Fibroblast of skin of left quadriceps (primary cell): ENCODE results near the gene LYRM1.
"Not testable (repeated sequence)": the region's sequence is repeated elsewhere in the genome, so short reads cannot be mapped to it uniquely, and the experiment has no call there.

ENCODE experiments used
- DNase-seq, 2 experiments: peaks; one replicate each; pipeline ENCODE4 v3.0.0-alpha.2; 2013; ENCODE audit warnings: low read depth in 2 of 2

LYRM1 gene

DNA sequence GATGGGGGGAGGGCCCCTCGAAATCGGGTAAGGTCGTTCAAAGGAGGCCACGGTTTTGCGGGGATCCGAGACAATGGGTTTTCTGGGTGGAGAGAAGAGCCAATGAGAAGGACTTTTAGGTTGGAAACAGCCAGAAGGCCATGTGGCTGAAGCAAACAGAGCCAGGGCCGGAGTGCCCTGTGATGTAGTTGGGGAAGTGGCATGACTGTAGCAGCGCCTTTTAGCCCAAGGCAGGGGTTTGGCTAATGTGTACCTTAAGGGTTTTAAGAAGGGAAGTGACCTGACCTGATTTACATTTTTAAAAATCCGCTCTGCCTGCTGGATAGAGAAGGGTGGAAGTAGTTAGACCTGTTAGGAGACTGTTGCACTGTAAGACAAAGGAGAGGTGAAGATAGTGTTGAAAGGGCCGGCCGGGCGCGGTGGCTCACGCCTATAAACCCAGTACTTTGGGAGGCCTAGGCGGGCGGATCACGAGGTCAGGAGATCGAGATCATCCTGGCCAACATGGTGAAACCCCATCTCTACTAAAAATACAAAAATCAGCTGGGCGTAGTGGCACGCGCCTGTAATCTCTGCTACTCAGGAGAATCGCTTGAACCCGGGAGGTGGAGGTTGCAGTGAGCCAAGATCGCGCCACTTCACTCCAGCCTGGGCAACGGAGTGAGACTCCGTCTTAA lies 1.0 kb downstream of the LYRM1 start:
- no peak for DNase-seq

DNA sequence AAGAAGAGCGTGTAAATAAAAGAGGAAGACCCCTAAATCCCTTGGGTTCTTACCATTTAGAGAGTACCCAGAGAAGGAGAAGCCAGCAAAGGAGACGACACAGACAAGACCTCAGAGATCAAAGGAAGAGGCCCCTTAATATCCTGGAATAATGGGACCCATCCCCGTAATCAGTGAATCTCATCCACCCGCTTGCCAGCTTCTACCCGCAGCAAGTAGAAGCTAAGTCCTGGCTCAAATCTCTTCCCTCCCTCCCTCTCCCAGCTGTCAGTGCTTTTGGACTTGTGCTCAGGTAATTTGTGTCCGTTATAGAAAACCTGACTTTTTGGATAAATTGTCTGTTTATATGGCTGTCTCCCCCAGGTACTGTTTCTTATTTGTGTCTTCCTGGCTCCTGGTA lies 1.9 kb downstream of the LYRM1 start:
- DNase-seq, result no peak

DNA sequence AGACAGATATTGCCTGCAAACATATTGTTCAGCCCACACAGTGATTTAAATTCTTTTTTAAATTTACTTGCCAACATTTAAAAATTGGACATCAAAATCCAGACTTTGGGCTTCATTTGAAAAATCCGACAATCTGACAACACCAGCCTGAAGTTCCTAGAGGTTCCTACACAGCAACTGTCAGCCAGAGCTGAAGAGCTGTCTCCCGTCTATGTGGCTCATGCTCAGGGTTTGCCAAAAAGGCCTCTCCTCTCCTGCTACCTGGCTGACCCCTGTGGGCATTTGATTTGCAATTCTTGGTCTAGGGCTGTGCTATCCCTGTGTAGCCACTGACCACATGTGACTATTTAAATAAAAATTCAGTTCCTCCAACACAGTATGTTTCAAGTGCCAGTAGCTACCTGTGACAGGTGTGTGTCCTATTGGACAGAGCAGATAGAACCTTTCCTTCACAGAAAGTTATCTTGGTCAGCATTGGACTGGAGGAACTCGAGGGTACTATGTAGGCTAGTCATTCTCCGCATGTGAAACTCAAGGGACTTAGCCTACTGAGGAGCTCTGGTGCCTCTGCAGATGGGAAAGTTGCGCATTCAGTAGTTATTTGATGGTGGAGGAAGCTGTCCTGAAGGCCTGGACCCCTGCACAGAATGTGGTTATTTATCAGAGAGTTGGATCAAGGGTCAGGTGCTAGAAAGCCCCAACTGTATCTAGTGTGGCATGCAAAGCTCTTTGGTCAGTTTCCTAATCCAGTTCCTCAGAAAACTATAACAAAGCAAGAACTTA lies 2.7 kb downstream of the LYRM1 start:
- no peak for DNase-seq

DNA sequence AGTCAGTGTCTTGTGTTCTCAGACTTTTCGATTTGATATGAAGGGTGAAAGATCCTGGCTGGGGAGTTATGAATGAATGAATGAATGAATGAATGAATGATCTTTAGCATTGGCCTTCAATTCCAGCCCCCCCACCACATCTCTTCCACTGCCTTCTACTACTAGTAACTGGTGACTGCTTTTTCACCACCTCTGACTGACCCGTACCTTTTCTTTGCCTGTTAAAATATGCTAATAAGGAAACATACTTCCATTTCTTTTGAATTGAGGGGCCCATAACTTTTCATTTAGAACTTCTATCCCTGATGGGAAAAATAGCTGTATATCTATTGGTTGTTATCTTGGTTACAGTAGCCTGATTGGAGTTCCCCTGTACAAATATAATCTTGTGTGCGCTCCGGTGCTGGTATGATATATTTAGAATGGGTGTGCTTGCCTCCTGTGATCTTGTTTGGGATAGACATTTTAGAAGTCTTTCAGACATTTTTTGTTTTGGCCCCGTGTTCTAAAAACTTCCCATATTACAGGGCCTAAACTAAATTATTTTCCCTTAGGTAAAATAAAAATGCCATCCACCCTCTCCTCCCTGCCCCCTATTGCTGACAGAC lies 3.4 kb downstream of the LYRM1 start:
- DNase-seq, result no peak

DNA sequence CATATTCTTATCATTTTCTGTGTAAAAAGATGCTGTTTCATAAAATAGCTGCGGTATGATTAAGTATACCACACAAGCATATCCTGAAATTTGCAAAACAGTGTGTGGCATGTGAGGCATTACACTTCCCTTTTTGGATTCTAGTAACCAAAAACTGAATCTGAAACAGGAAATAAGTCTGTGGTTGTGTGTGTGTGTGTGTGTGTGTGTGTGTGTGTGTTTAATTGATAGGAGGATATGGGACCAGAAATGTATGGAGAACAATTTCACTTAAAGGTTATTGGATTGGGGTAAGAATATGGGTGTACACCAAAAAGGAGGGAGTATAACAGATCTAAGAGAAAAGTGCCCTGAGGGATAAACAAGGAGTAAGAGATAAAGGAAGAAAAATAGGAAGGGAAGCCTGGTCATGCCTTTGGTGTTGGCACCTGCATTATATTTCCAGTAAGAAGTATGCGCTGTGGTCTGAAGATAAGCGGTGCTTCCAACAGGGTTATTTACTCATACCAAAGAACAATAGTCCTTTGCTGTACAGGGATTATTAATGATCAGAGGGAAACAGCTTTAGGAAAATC lies 4.0 kb downstream of the LYRM1 start:
- peak in 1 of 2 experiments; percentile 66 for DNase-seq

DNA sequence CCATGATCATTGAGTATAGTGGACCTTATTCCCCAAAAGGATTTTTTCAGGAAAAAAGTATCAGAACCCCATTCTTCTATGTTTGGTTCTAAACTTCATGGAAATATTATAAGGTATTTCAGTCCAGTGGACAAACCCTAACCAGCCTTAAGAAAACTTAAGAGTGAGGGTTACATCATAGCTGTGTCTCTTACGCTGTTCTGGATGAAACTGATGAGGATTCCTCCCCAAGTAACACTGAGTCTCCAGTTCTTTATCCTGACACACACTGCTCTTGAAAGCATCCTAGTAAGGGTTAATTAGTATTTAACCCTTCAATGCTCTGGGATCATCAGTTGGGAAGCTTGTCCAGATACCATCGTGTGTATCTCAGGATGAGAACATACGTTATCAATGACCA lies 5.0 kb downstream of the LYRM1 start:
- DNase-seq, result no peak

DNA sequence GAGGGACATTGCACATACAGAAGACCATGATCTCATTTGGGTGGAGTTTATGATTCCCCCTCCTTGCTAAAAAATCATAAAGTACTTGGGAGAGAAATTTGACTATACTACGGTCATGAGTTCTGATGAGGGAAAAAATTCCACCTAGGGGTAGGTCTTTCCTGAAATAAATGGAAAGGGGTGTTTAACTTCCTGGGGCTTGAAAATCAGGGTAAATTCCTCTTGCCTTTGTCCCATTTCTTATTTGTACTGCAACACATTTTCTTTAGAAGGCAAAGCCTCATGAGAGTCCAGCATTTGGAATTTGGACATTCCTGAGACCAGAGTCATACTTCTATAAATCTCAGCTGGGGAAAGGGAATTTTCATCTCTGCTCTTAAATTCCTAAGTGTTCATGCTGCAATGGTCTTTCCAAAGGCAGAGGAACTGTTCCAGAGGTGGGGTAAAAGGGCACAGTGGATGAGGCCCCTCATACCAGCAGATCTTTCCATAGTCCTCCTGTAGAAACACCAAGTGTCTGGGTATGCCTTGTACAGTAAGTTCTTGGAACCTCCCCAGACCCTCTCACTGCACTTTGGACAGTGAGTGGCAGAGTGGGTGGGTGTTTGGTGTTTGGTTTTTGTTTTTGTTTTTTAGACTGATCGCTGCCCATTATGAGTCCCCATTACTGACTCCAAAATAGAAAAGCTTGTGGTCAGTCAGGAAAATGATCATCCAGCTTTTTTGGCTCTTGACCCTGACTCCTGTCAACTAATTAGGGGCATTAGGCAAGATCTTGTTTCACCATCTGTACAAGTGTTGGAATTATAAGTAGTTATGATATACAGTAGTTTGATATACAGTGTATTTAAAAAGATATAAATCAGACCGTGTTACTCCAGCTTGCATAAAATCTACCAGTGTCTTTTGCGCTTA lies 6.0 kb downstream of the LYRM1 start:
- peak; percentile 85 to 86 for DNase-seq

DNA sequence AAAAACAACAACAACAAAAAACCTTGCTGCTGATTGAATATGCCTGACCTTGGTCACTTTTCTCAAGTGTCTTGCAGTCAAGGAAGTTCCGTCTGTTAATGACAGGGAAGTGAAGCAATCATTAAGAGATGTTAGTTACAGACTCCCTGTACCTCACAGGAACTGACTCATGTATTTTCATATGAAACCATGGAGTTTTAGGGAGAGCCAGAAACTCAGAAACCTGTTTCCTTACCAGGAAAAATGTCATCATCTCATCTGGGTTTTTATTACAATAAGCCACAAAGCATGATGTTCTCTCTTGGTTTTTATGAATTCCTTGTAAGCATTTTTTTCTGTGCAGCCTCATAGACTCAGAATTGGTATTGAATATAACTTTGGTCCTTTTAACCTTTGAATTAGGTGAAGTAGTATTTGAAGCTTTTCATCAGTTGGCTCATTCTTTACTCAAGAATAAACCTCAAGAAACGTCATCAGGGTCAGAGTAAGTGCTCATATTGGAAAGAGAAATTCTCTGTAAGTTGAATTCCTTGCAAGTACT lies 10.3 kb downstream of the LYRM1 start:
- peak; percentile 86 to 90 for DNase-seq

DNA sequence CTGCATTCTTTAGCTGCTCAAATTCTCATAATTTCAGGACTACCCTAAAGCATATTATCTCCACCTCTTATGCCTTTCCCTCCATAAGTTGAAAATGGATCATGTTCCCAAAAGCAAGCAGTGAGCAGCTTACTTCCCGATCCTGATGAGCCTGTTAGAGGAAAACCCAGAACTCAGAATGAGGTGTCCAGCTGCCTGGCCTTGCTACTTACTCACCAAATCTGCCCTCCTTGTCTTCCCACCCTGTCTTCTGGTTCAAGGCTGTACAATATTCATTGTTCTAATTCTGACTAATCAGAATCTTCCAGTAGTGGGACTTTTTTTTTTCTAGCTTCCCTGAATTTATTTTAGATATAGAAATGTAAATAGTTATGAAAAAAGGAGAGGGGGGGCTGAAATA lies 10.8 kb downstream of the LYRM1 start:
- DNase-seq, result no peak

DNA sequence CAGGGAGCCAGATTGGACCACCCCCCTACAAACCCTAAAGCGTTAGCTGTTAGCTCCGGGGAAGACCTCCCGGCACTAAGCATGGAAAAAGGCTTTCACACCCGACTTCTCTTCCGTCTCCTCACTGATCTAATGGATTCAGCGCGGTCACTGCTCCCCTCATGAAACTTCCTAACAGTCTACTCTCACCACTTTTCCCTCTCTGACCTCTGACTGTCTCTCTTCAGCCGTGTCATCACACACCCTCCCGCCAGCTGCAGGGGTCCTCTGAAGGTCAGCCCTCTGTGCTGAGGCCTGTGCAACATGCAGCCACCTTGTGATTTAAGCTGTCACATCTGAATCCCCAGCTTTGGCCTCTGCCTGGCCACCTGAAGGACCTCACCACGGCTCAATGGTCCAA lies 15.7 kb downstream of the LYRM1 start:
- DNase-seq, result no peak

DNA sequence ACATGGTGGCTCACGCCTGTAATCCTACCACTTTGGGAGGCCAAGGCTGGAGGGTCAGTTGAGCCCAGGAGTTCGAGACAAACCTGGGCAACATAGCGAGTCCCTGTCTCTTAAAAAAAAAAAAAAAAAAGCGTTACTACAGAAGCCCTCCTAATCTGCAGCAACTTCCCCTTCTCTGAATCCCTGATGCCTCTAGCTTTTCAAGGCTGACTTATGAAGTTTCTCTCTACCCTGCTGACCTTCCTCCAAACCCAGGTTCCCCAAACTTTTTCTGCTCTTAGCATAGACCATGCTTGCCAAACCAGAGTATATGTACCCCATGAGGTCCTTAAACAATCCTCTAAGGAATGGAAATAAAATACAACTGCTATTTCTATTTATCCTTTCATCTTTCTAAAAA lies 16.4 kb downstream of the LYRM1 start:
- no peak for DNase-seq

DNA sequence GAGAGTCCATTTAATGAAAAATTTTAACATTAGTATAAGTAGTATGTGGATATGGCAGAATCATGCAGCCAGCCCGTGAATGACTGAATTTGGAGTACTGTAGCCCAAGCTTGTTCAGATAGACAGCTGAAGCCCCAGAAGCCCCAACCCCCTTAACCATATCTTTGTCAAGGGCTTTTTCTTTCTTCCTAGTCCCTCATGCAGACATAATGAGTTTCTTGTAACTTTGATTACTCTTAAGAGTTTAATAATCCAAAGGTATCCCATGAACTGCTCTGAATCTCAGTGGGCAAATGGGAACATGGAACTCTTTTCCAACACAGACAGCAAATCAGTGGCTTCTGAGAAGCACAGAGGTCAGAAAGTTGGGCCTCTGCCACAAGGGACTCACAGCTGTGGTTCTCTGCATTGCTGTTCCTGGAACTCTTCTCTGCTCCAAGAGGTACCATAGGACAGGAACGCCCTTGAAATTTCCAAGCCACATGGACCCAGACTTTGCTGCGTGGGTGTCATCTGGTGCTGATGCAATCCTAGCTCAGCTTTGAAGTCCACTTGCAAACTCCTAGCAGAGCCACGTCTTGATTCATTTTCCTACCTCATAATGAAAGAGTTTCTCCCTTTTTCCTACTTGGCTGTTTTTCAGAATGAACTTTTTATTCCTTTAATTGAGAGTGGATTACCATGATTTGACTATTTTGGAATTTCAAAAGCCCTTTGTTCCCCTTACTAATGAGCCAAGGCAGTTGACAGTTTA lies 18.1 kb downstream of the LYRM1 start:
- no peak for DNase-seq

DNA sequence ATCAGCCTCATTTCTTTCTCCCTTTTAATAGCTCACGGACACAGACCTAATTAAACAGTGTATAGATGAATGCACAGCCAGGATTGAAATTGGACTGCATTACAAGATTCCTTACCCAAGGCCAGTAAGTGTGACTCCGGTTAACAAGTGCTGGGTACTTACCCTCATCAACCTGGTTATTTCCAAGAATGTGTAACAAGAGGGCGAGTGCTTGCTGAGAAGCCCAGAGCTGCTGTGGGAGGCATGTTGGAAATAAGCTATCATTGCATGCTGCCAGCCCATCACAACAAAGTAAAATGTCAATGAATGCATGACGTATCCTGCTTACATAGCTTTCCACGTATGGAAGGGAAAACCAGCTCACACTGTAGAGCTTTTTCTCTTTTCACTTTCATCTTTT lies 19.5 kb downstream of the LYRM1 start:
- no peak for DNase-seq

DNA sequence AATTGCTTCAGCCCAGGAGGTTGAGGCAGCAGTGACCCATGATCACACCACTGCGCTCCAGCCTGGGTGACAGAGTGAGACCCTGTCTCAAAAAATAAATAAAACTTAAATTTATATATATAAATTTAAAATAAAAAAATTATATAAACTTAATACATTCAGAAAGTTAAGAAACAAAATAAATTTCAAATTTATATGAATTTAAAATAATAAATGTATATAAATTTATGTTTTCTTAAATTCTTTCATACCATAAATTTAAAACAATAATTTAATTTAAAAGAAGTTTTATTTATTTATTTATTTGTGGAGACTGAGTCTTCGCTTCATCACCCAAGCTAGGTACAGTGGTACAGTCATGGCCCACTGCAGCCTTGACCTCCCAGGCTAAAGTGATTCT lies 20.2 kb downstream of the LYRM1 start:
- no peak for DNase-seq

DNA sequence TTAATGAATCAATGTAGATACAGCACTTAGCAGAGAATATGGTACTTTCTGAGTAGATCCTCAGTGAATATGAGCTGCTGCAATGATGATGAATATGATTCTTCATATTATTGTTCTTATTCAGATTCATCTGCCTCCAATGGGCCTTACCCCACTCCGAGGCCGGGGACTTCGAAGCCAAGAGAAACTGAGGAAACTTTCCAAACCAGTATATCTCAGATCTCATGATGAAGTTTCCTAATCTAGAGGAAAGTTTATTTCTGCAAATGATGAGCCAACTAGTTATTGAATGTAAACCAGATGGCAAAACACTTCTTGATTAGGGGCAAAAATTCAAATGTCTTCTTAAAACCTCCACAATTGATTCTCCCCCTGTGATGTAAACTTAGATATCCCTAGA lies 23.3 kb downstream of the LYRM1 start:
- DNase-seq, result no peak

DNA sequence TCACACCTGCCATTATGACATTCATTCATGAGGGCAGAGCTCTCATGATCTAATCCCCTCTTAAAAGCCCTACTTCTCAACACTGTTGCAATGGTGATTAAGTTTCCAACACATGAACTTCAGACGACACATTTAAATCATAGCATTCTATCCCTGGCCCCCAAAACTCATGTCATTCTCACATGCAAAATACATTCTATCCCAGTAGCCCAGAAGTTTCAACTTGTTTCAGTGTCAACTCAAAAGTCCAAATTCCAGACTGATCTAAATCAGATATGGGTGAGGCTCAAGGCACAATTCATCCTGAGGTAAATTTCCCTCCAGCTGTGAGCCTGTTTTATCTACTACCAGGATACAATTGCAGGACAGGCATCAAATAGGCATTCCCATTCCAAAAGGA lies 25.2 kb downstream of the LYRM1 start:
- no peak for DNase-seq

DNA sequence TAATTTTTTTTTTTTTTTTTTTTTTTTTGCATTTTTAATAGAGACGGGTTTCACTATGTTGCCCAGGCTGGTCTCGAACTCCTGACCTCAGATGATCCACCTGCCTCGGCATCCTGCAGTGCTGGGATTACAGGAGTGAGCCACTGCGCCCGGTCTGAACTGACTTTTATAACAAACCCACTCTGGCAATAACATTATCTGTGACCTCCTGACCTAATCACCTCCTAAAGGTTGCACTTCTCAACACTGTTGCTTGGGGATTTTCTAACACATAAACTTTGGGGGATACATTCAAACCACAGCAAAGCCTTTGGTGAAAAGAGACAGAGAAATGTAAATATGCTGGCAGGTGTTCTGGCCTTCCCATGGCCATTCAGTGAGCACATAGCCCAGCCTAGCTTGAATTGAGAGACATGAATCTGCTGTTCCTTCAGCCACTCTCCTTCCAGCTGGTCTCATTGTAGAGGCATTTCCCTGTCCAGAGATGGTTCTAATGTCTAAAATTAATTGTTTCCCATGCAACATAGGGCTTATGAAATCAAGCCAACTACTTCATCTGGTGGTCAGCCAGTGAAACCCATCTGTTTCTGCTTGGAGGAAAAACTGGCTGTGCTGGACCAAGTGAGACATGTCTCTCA lies 28.3 kb downstream of the LYRM1 start:
- peak in 1 of 2 experiments; percentile 8 for DNase-seq

DNA sequence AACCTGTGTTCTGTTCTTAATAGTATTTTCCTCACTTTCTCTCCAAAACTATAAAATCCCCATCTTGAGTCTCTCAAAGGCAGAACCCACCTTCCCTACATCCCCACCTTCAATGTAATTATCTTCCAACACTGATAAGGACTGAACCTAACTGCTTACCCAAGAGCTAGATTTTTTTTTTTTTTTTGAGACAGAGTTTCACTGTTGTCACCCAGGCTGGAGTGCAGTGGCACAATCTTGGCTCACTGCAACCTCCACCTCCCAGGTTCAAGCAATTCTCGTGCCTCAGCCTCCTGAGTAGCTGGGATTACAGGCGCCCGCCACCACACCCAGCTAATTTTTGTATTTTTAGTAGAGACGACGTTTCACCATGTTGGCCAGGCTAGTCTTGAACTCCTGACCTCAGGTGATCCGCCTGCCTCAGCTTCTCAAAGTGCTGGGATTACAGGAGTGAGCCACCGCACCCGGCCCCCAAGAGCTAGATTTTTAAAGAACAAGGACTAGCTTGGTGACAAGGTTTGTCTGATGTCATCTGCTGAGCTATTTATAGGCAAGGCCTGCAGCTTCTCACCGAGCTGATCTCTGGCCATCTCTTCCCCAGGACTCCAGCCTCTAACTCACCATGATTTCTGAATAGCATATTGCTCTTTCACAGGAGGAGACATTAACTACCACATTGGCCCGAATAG lies 29.2 kb downstream of the LYRM1 start:
- not testable (repeated sequence) for DNase-seq

DNA sequence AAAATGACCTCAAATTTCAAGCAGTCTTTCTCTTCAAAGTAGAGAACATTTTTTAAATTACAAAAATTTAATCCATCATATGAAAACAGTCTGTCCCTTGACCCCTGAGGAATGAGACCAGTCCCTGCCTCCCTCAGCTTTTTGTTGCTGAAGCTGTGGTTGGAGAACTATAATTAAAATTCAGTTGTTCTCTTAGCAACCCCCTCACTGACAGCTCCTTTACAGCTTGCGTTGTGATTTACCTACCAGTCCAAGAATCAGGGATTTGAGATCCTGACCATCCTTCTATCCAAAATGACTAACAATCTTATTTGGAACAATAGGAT lies 29.8 kb downstream of the LYRM1 start:
- no peak for DNase-seq
